K562 (cell line): ENCODE measurements around the gene HCRT. TPM values are rescaled to one million over a fixed set of nuclear protein-coding genes. Genes with fewer than 3 reads are reported as not detected.

Source experiments
- ETS2 ChIP-seq: IDR thresholded peaks from 2 replicates; pipeline ENCODE4 v1.6.1; 2016; ENCODE audit warnings: borderline replicate concordance, missing genetic modification characterization, mild to moderate bottlenecking, moderate library complexity, missing compliant biosample characterization; ENCODE audit not compliant: poor library complexity, severe bottlenecking
- FIP1L1 ChIP-seq: fragments of 200-400 bp; formaldehyde crosslinking; IDR thresholded peaks from 2 replicates; pipeline ENCODE4 v1.6.1; 2018; ENCODE audit warnings: mild to moderate bottlenecking, low read depth, low read length; ENCODE audit not compliant: poor library complexity, severe bottlenecking
- GABPA ChIP-seq: fragments of 200-800 bp; sonication (Bioruptor generic); conservative IDR thresholded peaks from 2 replicates; pipeline ENCODE4 v1.6.1; 2016; ENCODE audit warnings: low read depth, missing genetic modification characterization, missing compliant biosample characterization
- LCOR ChIP-seq: sonication (generic); formaldehyde crosslinking; IDR thresholded peaks from 2 replicates; pipeline ENCODE4 v1.8.0; 2022; ENCODE audit warnings: mild to moderate bottlenecking, missing genetic modification reagents
- RREB1 ChIP-seq: fragments of 250-450 bp; sonication (Bioruptor Pico); IDR thresholded peaks from 2 replicates; pipeline ENCODE4 v1.4.0; 2020
- ZNF175 ChIP-seq: fragments of 200-800 bp; sonication (Bioruptor generic); IDR thresholded peaks from 2 replicates; pipeline ENCODE4 v1.6.1; 2016; ENCODE audit warnings: low read depth, mild to moderate bottlenecking, missing genetic modification characterization, missing compliant biosample characterization
- polyA plus RNA-seq, 8 experiments: library from polyadenylated mRNA; depleted of rRNA in 4 of 8; stranded (reverse) in 5 of 8; unstranded in 3 of 8; fragments of >200 nt; fragmentation: Nextera tagmentation in 2 of 8; fragmentation: Illumina TruSeq in 1 of 8; extraction: Ambion mirVana in 2 of 8; extraction: Trizol in 1 of 8; gene quantifications; 2 replicates each; pipeline versions ENCODE4 v1.2.1 to v1.2.3, GENCODE V29; 2011 to 2014; ENCODE audit warnings: inconsistent platforms in 1 of 8, missing spikeins in 1 of 8
- total RNA-seq, 7 experiments: library from RNA; depleted of rRNA in 6 of 7; stranded (reverse); fragments of >200 nt in 6 of 7; fragmentation: Illumina TruSeq in 2 of 7; extraction: Trizol in 2 of 7; gene quantifications; 2 replicates each; pipeline versions ENCODE4 v1.2.1 to v1.2.3, GENCODE V29; 2011 to 2021; ENCODE audit warnings: low replicate concordance in 1 of 7

Gene HCRT
- total and polyA plus RNA-seq, 9 of the 15 experiments (the other 6 are each of a cell fraction or from before 2014, with no cell fraction given): not detected

GRCh38 chr17:42227849-42228700, 42.8 kb upstream of the HCRT start (continued):
- TF ChIP-seq RREB1 (CRISPR knock-in tag) (no peak), GABPA (tag) (no peak), ZNF175 (CRISPR knock-in tag) (no peak), FIP1L1 (no peak), ETS2 (tag) (no peak), LCOR (no peak)
